Stimulated activated CD4-positive, alpha-beta T cell treated with anti-CD3 and anti-CD28 coated beads, Interleukin-1b, Interleukin-23, amount 100 ng/mL, for 48 hours (primary cell): ENCODE measurements around the gene DPAGT1.

Experiments used
- DNase-seq: peaks from one replicate; pipeline ENCODE4 v3.0.0-alpha.2; 2020

The DPAGT1 gene

GRCh38 chr11:119057000-119057769 lies 44.5 kb downstream of the DPAGT1 start, which contains the start of gene HYOU1:
Gene HYOU1 (minus strand): TSS chr11:119057205. CDS start chr11:119056160, 1,045 bp downstream.
- DNase-seq = peak; percentile 98

DNA sequence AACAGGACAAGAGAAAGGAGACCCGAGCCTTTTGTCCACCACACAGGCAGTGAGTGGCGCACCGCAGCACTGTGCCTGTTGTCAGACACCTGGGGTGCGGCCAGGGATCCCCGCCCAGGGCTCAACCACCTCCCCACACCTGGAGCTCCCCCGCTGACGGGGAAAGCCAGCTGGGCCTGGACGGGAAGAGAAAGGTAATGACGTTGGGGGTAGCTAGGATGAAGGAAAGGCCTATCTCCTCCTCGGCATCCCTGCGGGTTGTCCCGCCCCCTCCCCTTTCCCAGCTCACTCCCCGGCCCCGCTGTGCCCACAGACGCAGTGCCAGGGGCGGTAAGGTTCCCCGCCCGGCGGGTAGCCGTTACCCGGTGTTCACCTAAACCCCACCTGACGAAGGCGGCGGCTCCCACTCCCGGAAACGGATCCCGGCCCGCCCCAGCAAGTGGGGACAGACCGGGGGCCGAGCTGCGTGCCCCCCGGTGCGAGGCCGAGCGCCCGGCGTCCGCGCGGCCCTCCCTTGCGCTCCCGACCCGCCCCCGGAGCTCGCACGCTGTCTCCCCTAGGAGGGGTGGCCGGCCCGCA lies 45.1 kb downstream of the DPAGT1 start:
- peak; percentile 41 for DNase-seq

GRCh38 chr11:119055901-119056300 lies 45.8 kb downstream of the DPAGT1 start:
- DNase-seq = no peak

DNA sequence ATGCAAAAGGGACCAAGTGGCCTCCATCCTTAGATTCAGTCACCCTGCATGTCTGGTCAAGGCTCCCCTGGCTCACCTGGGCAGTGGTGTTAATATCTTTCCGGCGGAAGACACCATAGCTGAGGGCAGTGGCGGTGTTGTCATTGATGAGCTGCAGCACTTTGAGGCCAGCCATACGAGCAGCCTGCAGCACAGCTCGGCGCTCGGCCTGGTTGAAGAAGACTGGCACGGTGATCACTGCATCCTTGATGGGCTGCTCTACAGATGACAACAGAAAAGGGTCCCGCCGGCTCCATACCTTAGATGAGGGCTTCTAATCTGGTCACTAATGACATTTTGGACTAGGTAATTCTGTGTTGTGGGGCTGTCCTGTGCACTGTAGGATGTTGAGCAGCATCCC lies 47.2 kb downstream of the DPAGT1 start:
- DNase-seq = no peak

GRCh38 chr11:119052163-119052814 lies 49.4 kb downstream of the DPAGT1 start:
- DNase-seq = no peak

- no peak for DNase-seq
These were observed 50.1 kb downstream of the DPAGT1 start for GRCh38 chr11:119051440-119052162.

DNA sequence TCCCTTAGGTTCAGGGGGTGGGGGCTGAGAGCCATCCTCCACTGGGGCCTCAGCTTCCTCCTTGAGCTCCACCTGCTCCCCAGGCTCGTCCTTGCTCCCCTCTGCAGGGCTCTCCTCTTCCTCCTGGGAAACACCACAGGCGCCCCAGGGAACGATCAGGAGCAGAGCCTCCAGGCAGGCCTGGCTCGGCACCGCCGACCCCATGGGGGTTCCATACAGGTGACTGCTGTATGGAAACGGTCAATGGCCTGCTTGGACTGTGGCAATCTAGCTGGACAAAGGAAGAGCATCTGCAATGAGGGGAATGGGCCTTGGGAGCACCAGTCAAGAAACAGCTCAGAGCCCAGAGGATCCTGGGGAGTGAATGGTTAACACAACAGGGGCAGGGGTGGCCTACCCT lies 52.6 kb downstream of the DPAGT1 start:
- no peak for DNase-seq

DNA sequence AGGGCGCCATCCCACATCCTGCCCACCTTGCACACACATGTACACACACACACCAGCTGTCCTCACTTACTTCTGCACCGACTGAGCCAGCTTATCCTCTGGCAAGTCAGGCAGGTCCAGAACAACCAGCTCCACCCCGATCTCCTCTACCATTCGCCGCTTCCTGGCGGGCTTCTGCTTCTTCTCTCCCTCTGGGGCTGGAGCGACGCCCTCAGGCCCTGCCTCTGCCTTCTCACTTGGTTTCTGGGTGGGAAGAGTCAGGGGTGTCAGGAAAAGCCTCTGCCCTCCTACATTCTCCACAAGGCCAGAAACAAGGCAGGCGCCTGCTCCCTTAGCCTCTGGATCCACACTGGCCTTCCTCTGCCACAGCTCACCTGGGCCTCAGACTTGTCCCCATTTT lies 53.0 kb downstream of the DPAGT1 start:
- no peak for DNase-seq

GRCh38 chr11:119047205-119047604 lies 54.4 kb downstream of the DPAGT1 start:
- no peak for DNase-seq
